Measurements from ENCODE around the gene SBNO2.

DNA sequence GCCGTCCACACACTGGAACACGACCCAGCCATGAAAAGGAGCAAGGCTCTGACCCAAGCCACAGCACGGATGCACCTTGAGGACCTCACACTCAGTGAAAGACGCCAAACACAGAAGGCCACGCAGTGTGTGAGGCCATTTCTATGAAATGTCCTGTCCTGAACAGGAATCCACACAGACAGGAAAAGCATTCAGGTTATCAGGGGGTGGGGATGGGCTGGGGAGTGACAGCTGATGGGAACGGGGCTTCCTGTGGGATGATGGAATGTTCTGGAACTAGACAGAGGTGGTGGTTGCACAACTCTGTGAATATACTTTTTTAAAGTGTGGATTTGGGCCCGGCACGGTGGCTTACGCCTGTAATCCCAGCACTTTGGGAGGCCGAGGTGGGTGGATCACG lies 39.6 kb downstream of the SBNO2 start:
- TF ChIP-seq POLR2A (IDR thresholded peaks at IDR 0.05; ENCODE audit: low read depth, low read length) (no peak), MAZ (IDR thresholded peaks at IDR 0.05; ENCODE audit: borderline replicate concordance, low read depth, low read length) (no peak), BHLHE40 (IDR thresholded peaks at IDR 0.05; ENCODE audit: low read depth, low read length) (no peak), MXI1 (IDR thresholded peaks at IDR 0.05; ENCODE audit: borderline replicate concordance, low read depth, low read length) (no peak), RAD21 (IDR thresholded peaks at IDR 0.05; ENCODE audit: low read length) (no peak), MAFK (IDR thresholded peaks at IDR 0.05; ENCODE audit: low read depth, low read length) (no peak), NFE2L2 (IDR thresholded peaks at IDR 0.05; ENCODE audit: low read depth, low read length) (no peak), FOS (IDR thresholded peaks at IDR 0.05; ENCODE audit: low read depth, low read length) (no peak), RCOR1 (IDR thresholded peaks at IDR 0.05; ENCODE audit: insufficient replicate concordance, low read length) (no peak)
- TF ChIP-seq, protein P1, sequence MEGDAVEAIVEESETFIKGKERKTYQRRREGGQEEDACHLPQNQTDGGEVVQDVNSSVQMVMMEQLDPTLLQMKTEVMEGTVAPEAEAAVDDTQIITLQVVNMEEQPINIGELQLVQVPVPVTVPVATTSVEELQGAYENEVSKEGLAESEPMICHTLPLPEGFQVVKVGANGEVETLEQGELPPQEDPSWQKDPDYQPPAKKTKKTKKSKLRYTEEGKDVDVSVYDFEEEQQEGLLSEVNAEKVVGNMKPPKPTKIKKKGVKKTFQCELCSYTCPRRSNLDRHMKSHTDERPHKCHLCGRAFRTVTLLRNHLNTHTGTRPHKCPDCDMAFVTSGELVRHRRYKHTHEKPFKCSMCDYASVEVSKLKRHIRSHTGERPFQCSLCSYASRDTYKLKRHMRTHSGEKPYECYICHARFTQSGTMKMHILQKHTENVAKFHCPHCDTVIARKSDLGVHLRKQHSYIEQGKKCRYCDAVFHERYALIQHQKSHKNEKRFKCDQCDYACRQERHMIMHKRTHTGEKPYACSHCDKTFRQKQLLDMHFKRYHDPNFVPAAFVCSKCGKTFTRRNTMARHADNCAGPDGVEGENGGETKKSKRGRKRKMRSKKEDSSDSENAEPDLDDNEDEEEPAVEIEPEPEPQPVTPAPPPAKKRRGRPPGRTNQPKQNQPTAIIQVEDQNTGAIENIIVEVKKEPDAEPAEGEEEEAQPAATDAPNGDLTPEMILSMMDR (conservative IDR thresholded peaks at IDR 0.05; ENCODE audit: low read depth, low read length) = no peak
- TF ChIP-seq, protein P2, sequence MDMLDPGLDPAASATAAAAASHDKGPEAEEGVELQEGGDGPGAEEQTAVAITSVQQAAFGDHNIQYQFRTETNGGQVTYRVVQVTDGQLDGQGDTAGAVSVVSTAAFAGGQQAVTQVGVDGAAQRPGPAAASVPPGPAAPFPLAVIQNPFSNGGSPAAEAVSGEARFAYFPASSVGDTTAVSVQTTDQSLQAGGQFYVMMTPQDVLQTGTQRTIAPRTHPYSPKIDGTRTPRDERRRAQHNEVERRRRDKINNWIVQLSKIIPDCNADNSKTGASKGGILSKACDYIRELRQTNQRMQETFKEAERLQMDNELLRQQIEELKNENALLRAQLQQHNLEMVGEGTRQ (IDR thresholded peaks at IDR 0.05; ENCODE audit: low read depth, low read length) = no peak

All from IMR-90 (cell line).